GM19328 (cell line): ENCODE results near the gene LYPD1.

Experiments
- ATAC-seq: cut with Tn5 transposase; IDR thresholded peaks from one replicate; pipeline ENCODE4 v1.9.1; 2021; ENCODE audit warnings: mild to moderate bottlenecking, moderate library complexity; ENCODE audit not compliant: unreplicated experiment

The LYPD1 gene

DNA sequence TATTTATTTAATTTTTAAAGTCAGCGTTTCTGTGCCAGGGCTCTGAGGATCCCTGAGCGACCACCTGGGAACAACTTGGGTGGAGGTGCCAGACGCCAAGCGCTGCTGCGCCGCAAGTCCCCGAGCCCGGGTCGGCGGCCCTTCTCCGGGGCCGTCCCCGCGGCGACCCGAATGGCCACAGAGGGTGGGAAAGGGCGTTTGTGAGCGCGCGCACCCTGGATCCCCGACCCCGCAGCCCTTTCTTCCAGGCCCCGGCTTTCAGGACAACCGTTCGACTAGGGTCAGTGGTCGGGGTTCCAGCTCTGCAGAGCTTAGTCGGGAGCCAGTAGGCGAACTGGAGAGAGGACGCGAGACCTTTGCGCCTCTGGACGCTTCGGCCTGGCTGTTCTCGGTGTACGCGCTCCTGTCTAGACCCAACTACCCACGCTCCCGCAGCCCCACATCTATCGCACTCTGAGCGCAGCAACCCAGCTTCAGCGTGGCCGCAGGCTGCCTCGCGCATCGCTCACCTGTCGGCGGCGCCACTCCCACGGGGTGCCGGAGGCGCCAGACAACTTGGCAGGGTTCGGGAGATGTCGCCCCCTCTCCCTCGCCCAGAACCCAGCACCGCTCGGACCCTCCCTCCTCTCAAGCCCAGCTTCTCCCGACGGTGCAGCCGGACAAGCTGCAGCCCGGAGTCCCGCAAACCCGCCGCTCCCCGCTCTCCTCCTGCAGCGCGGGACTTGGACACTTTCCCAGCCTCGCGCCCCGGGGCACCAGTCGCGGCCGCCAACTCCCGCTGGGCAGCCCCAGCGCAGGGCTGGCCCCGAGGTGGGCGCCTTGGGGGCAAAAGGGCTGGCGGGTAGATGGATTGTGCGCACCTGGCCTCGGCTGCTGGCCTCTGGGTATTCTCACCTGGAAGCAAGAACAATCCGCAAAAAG, 758 bp downstream of the LYPD1 start:
- ATAC-seq, result no peak

- ATAC-seq, result no peak
Observed at GRCh38 chr2:132668189-132668823, 1.7 kb downstream of the LYPD1 start.

- no peak for ATAC-seq
Observed at GRCh38 chr2:132667706-132668105, 2.3 kb downstream of the LYPD1 start.

DNA sequence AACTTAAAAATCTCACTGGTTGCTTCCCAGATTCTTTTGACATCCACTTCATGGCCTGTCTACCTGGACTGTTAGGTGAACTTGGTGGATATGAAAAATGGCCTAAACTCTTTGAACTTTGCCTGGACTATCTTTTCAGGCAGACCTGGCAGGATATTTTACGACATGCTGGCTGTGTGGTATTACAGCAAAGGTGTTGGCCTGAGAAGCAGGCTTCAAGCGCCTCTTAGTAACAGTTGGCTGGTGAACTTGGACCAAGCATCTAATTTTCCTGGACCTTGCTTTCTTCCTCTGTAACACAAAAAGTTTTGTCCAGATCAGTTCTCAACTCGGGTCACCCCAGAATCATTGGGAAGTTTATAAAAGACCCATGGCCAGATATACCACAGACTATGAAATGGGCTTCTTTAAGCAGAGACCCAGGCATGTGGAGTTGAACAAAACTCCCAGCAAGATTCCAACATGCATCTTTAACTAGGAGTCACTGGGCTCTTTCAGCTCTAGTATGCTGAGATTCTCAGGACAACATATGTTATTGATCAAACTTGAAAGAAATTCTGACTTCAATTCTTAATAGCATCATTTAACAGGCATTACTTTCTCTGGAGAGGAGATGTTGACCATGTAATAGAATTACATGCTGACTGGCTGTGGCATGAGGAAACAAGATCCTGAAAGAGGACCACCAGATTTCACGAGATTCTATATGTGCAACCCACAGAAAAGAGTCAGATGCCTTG, 4.4 kb downstream of the LYPD1 start:
- ATAC-seq, result no peak

- ATAC-seq, result no peak
Observed at GRCh38 chr2:132664096-132664495, 5.9 kb downstream of the LYPD1 start.

- no peak for ATAC-seq
Observed at GRCh38 chr2:132662732-132663131, 7.3 kb downstream of the LYPD1 start.

- ATAC-seq, result no peak
Observed at GRCh38 chr2:132659331-132659730, 10.7 kb downstream of the LYPD1 start.

GRCh38 chr2:132656266-132656975, 13.6 kb downstream of the LYPD1 start:
- no peak for ATAC-seq

GRCh38 chr2:132654968-132655367, 15.0 kb downstream of the LYPD1 start:
- no peak for ATAC-seq

GRCh38 chr2:132654335-132654734, 15.7 kb downstream of the LYPD1 start:
- ATAC-seq, result no peak

DNA sequence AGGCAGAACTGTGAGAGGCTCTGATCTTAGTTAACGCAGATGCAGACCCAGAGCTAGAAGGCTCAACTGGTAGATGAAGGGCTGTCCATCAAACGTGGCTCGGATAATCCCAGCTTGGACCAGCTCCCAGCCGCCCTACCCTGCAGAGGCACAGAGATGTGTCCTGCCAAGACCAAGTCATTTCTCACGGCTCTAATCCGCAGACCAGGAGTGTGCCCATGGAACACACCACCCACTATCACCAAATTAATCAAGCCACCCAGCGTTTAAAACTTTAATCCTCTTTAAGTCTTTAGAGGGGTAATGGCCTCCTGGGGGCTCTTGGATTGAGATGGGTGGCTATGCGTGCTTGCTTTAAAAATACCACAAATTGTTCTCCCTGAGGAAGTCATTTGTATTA, 17.5 kb downstream of the LYPD1 start:
- ATAC-seq, result no peak

DNA sequence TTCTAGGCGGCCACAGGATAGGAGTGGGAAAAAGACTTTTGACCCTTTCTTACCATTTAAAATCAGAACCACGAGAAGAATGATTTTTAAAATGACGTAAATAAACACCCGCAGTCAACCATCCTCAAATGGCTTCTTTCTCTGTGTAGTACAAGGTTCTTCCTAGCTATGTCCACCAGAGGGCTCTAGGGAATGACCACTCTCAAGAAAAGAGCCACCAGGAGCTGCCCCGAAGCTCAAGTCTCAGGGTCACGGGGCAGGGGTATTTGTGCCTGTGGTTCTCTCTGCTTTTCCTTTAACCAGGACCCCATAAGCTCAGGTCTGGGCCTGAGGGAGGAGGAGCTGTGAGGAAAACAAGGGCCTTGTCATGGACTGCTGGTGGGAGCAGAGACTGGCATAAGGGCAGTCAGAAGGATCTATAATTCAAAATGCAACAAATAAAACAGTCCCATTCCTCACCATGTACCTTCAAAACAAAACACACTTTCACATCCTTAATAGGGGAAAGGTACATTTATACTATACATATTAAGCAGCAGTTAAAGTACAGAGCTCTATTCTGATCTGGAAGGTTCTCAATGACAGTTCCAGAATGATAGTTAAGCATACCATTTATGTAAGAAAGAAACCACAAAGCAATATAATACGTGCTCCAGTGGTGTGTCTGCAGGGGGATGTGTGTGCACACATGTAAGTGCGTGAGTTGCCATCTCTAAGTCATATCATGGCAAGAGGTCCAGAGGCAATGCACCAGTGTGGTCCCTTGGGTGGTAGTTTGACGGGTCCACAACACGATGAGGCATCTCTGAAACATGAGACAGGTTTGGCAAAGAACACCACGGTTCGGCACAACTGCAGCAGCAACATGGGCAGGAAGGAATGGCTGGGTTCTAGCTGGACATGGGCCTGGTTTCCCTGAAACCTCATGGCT, 18.6 kb downstream of the LYPD1 start:
- no peak for ATAC-seq

DNA sequence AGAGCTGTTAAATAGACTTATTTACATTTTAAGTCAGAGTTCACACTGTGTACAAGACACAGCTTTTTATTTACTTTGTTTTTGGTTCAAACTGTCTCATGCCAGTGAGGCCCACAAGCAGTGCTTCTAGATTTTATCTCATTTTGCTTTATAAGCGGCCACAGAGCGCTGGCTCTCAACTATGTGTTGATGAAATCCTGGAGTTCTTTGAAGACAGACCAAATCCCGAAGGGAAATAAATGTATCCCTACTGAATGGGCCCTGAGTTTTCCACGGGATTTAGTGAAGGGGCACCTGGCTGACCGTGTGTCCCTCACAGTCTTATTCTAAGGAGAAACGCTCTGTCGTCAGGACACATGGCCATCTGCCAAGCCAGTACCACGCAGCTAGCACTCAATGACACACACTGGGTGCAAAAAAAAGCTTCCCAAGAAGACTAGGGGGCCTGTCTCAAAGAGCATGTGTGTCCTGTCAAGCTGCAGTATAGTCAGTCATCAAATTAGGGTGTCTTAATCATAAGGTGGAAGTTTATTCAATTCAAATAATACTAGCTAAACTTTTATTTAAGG, 23.4 kb downstream of the LYPD1 start:
- no peak for ATAC-seq

- no peak for ATAC-seq
Observed at GRCh38 chr2:132645722-132646539, 24.1 kb downstream of the LYPD1 start.

- no peak for ATAC-seq
Observed at GRCh38 chr2:132645176-132645575, 24.8 kb downstream of the LYPD1 start.

- no peak for ATAC-seq
Observed at GRCh38 chr2:132642415-132642814, 27.6 kb downstream of the LYPD1 start.

DNA sequence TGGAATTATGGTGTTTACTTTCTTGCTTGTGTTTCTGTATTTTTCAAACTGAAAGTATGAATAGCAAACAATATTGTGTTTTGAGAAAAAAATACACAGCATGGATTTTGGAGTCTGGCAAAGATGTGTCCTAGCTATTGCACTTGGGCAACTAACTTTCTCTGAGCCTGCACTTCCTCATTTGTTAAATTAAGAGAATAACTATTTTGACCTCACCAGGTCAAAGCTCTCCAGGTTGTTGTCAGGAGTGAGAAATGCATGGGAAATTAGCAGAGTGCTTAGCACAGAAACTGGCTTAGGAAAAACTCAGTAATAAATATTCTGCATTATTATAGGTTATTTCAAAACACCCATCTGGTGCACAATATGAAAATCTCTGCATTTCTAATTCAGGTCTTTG, 28.2 kb downstream of the LYPD1 start:
- no peak for ATAC-seq

- ATAC-seq, result no peak
Observed at GRCh38 chr2:132640116-132640515, 29.9 kb downstream of the LYPD1 start.
